ENCODE results near the gene CCDC61. TPM values are rescaled to one million over a fixed set of nuclear protein-coding genes. Genes with fewer than 3 reads are reported as not detected.
A peak's percentile ranks its signal among the peaks of the same experiment; 100 is the strongest.

The CCDC61 gene
- total RNA-seq, 1 experiment from 2014 or later = 16.9 TPM

DNA sequence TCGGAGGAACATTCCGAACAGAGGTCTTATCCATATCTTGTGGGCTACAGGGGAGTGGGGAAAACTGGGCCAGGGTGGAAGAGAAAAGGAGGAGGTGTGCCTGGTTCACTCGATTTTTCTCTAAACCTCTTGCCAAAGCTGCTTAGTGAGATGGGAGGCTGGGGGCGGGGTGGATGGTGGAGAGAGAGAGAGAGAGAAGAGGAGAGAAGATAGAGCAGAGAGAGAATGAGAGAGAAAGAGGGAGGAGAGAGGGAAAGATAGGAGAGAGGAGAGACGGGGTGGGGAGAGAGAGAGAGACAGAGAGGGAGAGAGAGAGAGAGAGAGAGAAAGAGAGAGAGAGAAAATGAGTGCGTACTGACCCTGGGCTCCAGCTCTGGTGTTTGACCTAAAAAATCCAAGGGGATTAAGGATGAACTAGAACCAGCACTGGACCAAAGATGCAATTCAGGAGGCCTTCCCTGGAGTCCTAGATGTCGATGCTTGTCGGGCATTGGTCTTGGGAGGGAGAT is 35.7 kb upstream of the CCDC61 start:
- H3K4me3 Mint-ChIP-seq = 0 out of 5 replicates have a peak overlapping the region, but pooled peaks of 1 of the 2 experiments have one; percentile 41
- H3K9ac ChIP-seq (ENCODE audit: extremely low read depth, insufficient read length, low read length) = no peak overlapping the region
- no peak overlapping the region for H3K27ac ChIP-seq (ENCODE audit: insufficient read length, low read depth, low read length)
- H3K79me2 ChIP-seq (ENCODE audit: insufficient read depth, low read length) = no peaks in the 10 kb centered on the region
- peaks cover 3% of the 10 kb centered on the region for H4K20me1 ChIP-seq (ENCODE audit: control insufficient read depth, insufficient read depth, insufficient read length)
- no peak overlapping the region for H3K18ac ChIP-seq (ENCODE audit: insufficient read length, low read depth, low read length)
- no peak overlapping the region for H3K14ac ChIP-seq (ENCODE audit: insufficient read depth, low read length)
- H3K9me3 ChIP-seq (ENCODE audit: control insufficient read depth, low read depth, low read length) = no peaks in the 10 kb centered on the region
- H3K27me3 ChIP-seq (ENCODE audit: insufficient read depth, low read length) = no peaks in the 10 kb centered on the region
- no peak overlapping the region for H4K8ac ChIP-seq (replicated peaks; ENCODE audit: insufficient read length, low read depth, low read length)
- H3K4ac ChIP-seq (ENCODE audit: low read depth, low read length) = no peak overlapping the region
- H4K91ac ChIP-seq (ENCODE audit: insufficient read length, low read depth, low read length) = no peak overlapping the region
- no CpG with 5 or more reads among the region's 8 CpGs for WGBS (ENCODE audit: extremely low coverage, insufficient read length, low lambda C conversion rate)
- H3K56ac ChIP-seq (ENCODE audit: insufficient read length, low read depth, low read length) = no peak overlapping the region
- H3K4me2 ChIP-seq (ENCODE audit: insufficient read depth, insufficient read length, low read length) = no peak overlapping the region
- H2AFZ ChIP-seq (ENCODE audit: low read length) = no peak overlapping the region
- H2BK20ac ChIP-seq (ENCODE audit: low read depth, low read length, poor library complexity, severe bottlenecking) = no peak overlapping the region
- H3K23me2 ChIP-seq (ENCODE audit: insufficient read length, low read depth, low read length, poor library complexity, severe bottlenecking) = peaks cover 2% of the 10 kb centered on the region
- no peaks in the 10 kb centered on the region for H3K9me3 Mint-ChIP-seq
- H4K5ac ChIP-seq (ENCODE audit: insufficient read length, low read depth, low read length) = no peak overlapping the region
- peaks cover 6 to 30% (median 7%) of the 10 kb centered on the region in 3 experiments; a peak in 6 of 7 replicates for H3K36me3 Mint-ChIP-seq (ENCODE audit: insufficient read depth in 1 of 3, low read depth in 3 of 3)
- no peak overlapping the region for H3T11ph ChIP-seq (ENCODE audit: low read length)
- DNase-seq = no peak
- H3K4me1 Mint-ChIP-seq = peaks cover 11 to 25% of the 10 kb centered on the region in 2 experiments
- peaks cover 55% of the 10 kb centered on the region for H3K27me3 Mint-ChIP-seq (ENCODE audit: low read depth)
- no peak overlapping the region for H3K23ac ChIP-seq (ENCODE audit: insufficient read length, low read depth, low read length)
- no peak overlapping the region for H2BK12ac ChIP-seq (ENCODE audit: insufficient read length, low read depth, low read length)
- no peaks in the 10 kb centered on the region for H3K4me1 ChIP-seq (ENCODE audit: insufficient read depth, low read length)
- no peak overlapping the region for H2BK5ac ChIP-seq (ENCODE audit: insufficient read length, low read length)
- no peaks in the 10 kb centered on the region for H3K79me1 ChIP-seq (ENCODE audit: insufficient read depth, low read depth, low read length, poor library complexity, severe bottlenecking)
- H2BK15ac ChIP-seq (ENCODE audit: low read depth, low read length) = no peak overlapping the region
- no peak overlapping the region; a peak in 1 of 7 replicates for H3K27ac Mint-ChIP-seq
- TF ChIP-seq, protein P1, sequence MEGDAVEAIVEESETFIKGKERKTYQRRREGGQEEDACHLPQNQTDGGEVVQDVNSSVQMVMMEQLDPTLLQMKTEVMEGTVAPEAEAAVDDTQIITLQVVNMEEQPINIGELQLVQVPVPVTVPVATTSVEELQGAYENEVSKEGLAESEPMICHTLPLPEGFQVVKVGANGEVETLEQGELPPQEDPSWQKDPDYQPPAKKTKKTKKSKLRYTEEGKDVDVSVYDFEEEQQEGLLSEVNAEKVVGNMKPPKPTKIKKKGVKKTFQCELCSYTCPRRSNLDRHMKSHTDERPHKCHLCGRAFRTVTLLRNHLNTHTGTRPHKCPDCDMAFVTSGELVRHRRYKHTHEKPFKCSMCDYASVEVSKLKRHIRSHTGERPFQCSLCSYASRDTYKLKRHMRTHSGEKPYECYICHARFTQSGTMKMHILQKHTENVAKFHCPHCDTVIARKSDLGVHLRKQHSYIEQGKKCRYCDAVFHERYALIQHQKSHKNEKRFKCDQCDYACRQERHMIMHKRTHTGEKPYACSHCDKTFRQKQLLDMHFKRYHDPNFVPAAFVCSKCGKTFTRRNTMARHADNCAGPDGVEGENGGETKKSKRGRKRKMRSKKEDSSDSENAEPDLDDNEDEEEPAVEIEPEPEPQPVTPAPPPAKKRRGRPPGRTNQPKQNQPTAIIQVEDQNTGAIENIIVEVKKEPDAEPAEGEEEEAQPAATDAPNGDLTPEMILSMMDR (conservative IDR thresholded peaks at IDR 0.05) = no peak
- no peak overlapping the region for H2BK120ac ChIP-seq (ENCODE audit: low read depth, low read length, poor library complexity, severe bottlenecking)
- H2AK5ac ChIP-seq (ENCODE audit: insufficient read length, low read length) = no peak overlapping the region
